ENCODE measurements around the gene EPHA10.

DNA sequence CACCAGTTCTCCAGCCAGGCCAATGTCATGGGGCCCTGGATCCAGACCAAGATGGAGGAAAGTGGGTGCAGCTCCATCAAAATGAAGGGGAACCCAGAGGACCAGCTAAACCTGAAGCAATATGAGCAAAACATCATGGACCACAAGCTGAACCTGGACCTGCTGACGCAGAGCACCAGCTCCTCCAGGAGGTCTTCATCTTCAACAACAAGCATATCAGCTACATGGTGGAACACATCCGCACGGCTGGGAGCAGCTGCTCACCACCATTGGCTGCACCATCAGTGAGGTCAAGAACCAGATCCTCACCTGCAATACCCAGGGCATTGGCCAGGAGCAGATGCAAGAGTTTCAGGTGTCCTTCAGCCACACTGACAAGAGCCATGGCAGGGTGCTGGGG is 13.7 kb upstream of the EPHA10 start:
- no peak for TF ChIP-seq MXD4 (CRISPR knock-in tag; IDR thresholded peaks at IDR 0.05; ENCODE audit: borderline replicate concordance)
- TF ChIP-seq, protein P1, sequence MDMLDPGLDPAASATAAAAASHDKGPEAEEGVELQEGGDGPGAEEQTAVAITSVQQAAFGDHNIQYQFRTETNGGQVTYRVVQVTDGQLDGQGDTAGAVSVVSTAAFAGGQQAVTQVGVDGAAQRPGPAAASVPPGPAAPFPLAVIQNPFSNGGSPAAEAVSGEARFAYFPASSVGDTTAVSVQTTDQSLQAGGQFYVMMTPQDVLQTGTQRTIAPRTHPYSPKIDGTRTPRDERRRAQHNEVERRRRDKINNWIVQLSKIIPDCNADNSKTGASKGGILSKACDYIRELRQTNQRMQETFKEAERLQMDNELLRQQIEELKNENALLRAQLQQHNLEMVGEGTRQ (CRISPR knock-in tag; IDR thresholded peaks at IDR 0.05) = no peak
- TF ChIP-seq, protein P2, sequence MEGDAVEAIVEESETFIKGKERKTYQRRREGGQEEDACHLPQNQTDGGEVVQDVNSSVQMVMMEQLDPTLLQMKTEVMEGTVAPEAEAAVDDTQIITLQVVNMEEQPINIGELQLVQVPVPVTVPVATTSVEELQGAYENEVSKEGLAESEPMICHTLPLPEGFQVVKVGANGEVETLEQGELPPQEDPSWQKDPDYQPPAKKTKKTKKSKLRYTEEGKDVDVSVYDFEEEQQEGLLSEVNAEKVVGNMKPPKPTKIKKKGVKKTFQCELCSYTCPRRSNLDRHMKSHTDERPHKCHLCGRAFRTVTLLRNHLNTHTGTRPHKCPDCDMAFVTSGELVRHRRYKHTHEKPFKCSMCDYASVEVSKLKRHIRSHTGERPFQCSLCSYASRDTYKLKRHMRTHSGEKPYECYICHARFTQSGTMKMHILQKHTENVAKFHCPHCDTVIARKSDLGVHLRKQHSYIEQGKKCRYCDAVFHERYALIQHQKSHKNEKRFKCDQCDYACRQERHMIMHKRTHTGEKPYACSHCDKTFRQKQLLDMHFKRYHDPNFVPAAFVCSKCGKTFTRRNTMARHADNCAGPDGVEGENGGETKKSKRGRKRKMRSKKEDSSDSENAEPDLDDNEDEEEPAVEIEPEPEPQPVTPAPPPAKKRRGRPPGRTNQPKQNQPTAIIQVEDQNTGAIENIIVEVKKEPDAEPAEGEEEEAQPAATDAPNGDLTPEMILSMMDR (IDR thresholded peaks at IDR 0.05) = no peak

Data from WTC11 (cell line).